GM10847 (cell line): Measurements from ENCODE around the gene ZRANB1.

Experiments used
- POLR2A ChIP-seq: IDR thresholded peaks from 2 replicates; pipeline ENCODE4 v1.6.1; 2011; ENCODE audit not compliant: insufficient read length; ENCODE audit errors: extremely low read depth

ZRANB1 gene

DNA sequence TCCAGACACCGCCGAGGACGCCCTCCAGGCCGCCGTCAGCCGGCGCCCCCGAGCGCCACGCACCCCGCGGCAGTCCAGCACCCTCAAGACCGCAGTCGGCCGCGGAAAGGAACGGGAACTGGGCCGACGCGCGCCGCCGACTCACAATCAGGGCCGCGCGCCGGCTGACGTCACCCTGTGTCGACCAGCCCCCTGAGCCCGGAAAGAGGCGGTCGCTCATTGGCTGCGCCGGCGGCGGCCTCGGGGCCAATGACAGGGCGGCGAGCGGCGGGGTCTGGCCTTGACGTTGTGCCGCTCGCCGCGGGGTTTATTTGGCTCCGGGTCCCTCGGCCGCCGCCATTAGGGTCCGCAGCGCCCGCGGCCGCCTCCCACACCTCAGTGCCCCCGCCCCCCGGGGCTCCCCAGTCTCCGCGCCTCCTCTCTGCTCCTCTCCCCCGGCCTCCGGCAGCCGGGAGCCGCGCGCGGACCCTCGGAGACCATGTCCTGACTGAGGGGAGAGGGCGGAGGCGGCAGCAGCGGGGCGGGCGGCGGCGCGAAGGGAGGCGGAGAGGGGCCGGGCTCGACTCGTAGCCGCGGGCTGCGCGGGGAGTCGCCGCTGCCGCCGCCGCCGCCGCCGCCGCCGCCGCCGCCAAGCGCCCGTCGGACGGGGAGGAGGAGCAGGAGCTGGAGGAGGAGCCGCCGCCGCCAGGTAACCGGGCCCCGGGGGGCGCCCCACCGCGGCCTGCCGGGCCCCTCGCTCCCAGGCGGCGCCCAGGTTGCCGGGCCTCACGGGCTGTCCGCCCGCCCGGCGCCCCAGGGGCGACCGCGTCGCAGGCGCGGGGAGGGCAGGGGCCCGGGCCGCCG, 25.1 kb upstream of the ZRANB1 start:
- peak; percentile 94 for TF ChIP-seq POLR2A

- TF ChIP-seq POLR2A = no peak
Observed at GRCh38 chr10:124917428-124918190, 24.3 kb upstream of the ZRANB1 start.

DNA sequence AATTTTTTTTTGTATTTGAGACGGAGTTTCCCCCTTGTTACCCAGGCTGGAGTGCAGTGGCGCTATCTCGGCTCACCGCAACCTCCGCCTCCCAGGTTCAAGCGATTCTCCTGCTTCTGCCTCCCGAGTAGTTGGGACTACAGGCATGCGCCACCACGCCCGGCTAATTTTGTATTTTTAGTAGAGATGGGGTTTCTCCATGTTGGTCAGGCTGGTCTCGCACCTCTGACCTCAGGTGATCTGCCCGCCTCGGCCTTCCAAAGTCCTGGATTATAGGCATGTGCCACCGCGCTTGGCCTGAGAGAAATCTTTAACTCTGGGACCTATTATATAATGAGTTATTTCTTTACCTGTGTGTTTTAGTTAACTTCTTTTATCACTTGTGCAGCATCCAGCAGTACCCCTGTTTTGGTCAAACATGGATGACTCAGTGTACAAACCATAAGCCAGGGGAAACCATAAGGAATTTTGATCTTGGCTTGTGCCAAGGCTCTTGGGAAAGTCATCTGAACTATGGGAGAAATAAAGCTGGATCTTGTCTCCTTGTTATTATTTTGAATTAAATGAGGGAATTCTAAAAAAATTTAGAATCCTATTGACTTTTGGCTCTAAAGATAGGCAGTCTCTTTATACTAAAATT, 23.6 kb upstream of the ZRANB1 start:
- no peak for TF ChIP-seq POLR2A

GRCh38 chr10:124918906-124919305, 23.0 kb upstream of the ZRANB1 start:
- no peak for TF ChIP-seq POLR2A

DNA sequence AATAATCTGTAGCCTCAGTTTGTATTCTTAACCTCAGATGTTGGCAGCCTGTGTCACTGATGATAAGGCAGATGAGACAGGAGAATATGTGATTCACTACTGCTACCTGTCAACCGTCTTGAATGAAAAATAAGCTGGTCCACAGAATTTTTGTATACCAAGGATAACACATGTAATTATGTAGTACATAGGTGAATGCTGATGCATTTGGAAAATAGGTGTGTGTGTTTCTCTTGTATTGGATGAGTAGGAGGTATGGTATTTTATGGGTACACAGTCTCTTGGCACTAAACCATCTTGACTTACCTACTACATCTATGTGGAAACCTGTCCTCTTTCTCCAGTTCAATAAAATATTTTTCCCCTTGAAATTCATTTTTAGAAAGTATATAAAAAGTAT, 20.7 kb upstream of the ZRANB1 start:
- TF ChIP-seq POLR2A = no peak

DNA sequence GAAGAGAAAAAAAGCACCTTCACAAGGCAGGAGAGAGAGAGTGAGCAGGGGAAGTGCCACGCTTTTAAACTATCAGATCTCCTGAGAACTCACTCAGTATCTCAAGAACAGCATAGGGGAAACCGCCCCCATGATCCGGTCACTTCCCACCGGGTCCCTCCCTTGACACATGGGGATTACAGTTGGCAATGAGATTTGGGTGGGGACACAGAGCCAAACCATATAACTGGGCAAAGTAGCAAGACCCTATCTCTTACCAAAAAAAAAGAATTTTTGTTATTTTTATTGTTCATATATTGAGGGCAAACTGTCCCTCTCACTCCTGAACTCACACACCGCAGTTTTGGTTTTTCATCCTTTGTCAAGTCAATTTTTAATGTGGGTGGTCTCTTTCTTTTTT, 18.2 kb upstream of the ZRANB1 start:
- no peak for TF ChIP-seq POLR2A

DNA sequence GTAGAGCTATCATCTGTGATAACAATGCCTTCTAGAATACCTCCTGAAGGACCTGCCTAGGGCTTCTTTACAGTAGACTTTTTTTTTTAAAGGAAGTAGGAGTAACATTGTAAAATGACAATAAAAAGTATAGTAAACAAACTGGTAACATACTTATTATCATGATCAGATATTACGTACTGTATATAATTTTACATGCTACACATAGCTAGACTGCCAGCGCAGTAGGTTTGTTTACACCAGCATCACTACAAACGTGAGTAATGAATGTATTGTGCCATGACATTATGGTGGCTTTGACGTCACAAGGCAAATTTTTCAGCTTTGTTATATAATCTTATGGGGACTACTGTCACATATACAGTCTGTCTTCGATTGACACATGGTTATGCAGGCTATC, 15.4 kb upstream of the ZRANB1 start:
- no peak for TF ChIP-seq POLR2A

- TF ChIP-seq POLR2A = no peak
Observed at GRCh38 chr10:124928087-124928486, 13.8 kb upstream of the ZRANB1 start.

GRCh38 chr10:124928545-124928944, 13.4 kb upstream of the ZRANB1 start:
- no peak for TF ChIP-seq POLR2A

GRCh38 chr10:124935946-124936345, 6.0 kb upstream of the ZRANB1 start:
- no peak for TF ChIP-seq POLR2A

- no peak for TF ChIP-seq POLR2A
Observed at GRCh38 chr10:124936813-124937212, 5.1 kb upstream of the ZRANB1 start.

DNA sequence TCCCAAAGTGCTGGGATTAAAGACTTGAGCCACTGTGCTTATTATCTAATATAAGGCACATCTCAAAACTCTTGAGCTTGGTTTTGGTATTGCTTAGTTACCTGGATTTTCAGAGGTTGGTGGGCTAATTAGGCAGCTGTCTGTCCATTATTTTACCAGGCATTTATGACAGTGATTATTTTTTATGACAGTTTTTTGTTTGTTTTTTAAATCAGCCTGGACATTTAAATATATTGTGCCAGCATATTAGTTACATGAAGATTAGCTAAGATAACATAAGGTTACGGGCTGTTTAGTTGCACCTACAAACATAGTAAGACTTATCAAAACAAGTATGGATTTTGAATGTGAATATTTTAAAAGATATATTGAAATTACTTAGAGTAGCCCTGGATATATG, 2.6 kb upstream of the ZRANB1 start:
- TF ChIP-seq POLR2A = no peak

- no peak for TF ChIP-seq POLR2A
Observed at GRCh38 chr10:124942317-124943169, 620 bp downstream of the ZRANB1 start.

DNA sequence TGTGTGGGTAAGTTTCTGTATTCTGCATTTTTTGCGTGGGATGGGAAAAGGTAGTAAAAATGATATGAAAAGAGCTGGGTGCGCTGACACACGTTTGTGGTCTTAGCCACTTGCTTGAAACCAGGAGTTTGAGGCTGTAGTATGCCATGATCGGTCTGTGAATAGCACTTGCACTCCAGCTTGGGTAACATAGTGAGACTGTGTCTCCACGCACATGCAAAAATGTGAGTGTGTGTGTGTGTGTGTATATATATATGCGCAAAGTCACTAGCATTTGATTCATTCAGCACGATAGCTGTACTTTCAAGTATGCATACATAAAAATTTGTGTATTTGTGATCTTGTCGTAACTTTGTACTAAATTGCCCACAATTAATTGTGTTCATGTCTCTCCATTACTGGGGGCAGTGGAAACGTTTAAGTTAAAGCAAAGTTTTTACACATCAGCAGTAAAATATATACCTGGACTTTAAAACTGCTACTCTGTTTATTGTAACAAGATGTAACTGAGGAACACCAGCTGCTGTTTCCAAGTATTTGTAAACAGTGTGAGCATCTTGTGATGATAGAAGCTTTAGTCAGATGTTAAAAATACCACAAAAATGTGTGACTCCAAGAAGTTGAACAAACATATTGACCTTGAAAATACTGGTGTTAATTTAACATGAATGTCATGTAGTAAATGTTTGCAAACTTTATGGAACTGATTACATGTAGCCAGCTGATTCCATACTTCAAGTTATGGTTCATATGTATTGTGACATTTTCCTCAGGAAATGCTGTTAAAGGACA, 1.6 kb downstream of the ZRANB1 start:
- no peak for TF ChIP-seq POLR2A
